SH-SY5Y (cell line): Measurements from ENCODE around the gene LIMK1.

Experiments
- GATA2 ChIP-seq: IDR thresholded peaks from 2 replicates; pipeline ENCODE4 v1.6.1; 2011; ENCODE audit warnings: mild to moderate bottlenecking, low read depth, low read length
- GATA3 ChIP-seq: IDR thresholded peaks from 2 replicates; pipeline ENCODE4 v1.6.1; 2011; ENCODE audit warnings: low read depth, mild to moderate bottlenecking, low read length, moderate library complexity

- TF ChIP-seq GATA2 (no peak), GATA3 (no peak)
Observed at GRCh38 chr7:74044366-74045350, 38.9 kb upstream of the LIMK1 start.
